Activated CD8-positive, alpha-beta T cell treated with anti-CD3 and anti-CD28 coated beads for 36 hours (primary cell): ENCODE measurements around the gene UBL4A. TPM values are rescaled to one million over a fixed set of nuclear protein-coding genes. Genes with fewer than 3 reads are reported as not detected.

Source experiments
- ATAC-seq: fragments of 200-7000 bp; cut with Tn5 transposase; one replicate; pipeline ENCODE4 v1.10.0; 2021; ENCODE audit warnings: mild to moderate bottlenecking, moderate library complexity
- CTCF ChIA-PET: fragments of 350-600 bp; sonication (Branson Sonifier 250); formaldehyde crosslinking; loops from one replicate; lab custom pipeline; 2021; ENCODE audit warnings: antibody characterized with exemption; lab: Charles Lee
- POLR2A ChIA-PET: fragments of 350-600 bp; sonication (Branson Sonifier 250); formaldehyde crosslinking; loops from one replicate; lab custom pipeline; 2021; ENCODE audit warnings: antibody characterized with exemption; lab: Charles Lee
- DNase-seq: peaks from one replicate; pipeline ENCODE4 v3.0.0-alpha.2; 2020
- H3K27ac Mint-ChIP-seq: one replicate; pipeline ENCODE4 v1.8.0; 2021; ENCODE audit warnings: mild to moderate bottlenecking, mixed read lengths
- H3K27me3 Mint-ChIP-seq: one replicate; pipeline ENCODE4 v1.8.0; 2021; ENCODE audit warnings: mixed read lengths
- H3K36me3 Mint-ChIP-seq: one replicate; pipeline ENCODE4 v1.8.0; 2021; ENCODE audit warnings: low read depth, mixed read lengths
- H3K4me1 Mint-ChIP-seq: one replicate; pipeline ENCODE4 v1.8.0; 2021; ENCODE audit warnings: low read depth, mixed read lengths
- H3K4me3 Mint-ChIP-seq: one replicate; pipeline ENCODE4 v1.8.0; 2021; ENCODE audit warnings: mild to moderate bottlenecking, moderate library complexity, mixed read lengths
- H3K9me3 Mint-ChIP-seq: one replicate; pipeline ENCODE4 v1.8.0; 2021; ENCODE audit warnings: mixed read lengths
- CTCF ChIP-seq: fragments of 200-600 bp; IDR thresholded peaks from one replicate; pipeline ENCODE4 v1.8.0; 2022; ENCODE audit warnings: antibody characterized with exemption, mild to moderate bottlenecking
- intact Hi-C: fragments of 100-400 bp; cut with micrococcal nuclease; formaldehyde crosslinking; loops from one replicate; pipeline ENCODE4 v1.10.0; 2022
- total RNA-seq, 2 experiments: library from RNA; stranded (reverse); gene quantifications; one replicate each; pipeline ENCODE4 v1.2.3, GENCODE V29; 2021

UBL4A gene
- total RNA-seq, 2 experiments from 2014 or later, result 46.5 to 47.6 TPM

- TF ChIP-seq CTCF, result no peak
- Mint-ChIP-seq H3K4me3 (peak overlapping the region; percentile 55), H3K4me1 (peaks cover 28% of the 10 kb centered on the region), H3K27ac (no peak overlapping the region), H3K27me3 (no peaks in the 10 kb centered on the region), H3K9me3 (no peaks in the 10 kb centered on the region), H3K36me3 (peaks cover 8% of the 10 kb centered on the region)
- intact Hi-C loops, result no loop called here
- ATAC-seq (no peak), DNase-seq (no peak)
- ChIA-PET CTCF (no interaction called here), POLR2A (interaction anchor here (0.6 to 1.9 kb wide), 4 partner anchors 16 to 66 kb away, joined by 3 to 6 read pairs (median 4); partner anchors contain the start of gene EMD)
These were observed 41.6 kb downstream of the UBL4A start for GRCh38 chrX:154444755-154445246.

- Mint-ChIP-seq H3K27ac (peak within 1 kb of the TSS; percentile 67), H3K9me3 (no peaks in the 10 kb centered on the region), H3K36me3 (peaks cover 7% of the 10 kb centered on the region), H3K4me1 (peaks cover 28% of the 10 kb centered on the region), H3K4me3 (peak within 1 kb of the TSS; percentile 69), H3K27me3 (no peaks in the 10 kb centered on the region)
- intact Hi-C loops, result no loop called here
- peak; percentile 77 for DNase-seq
- POLR2A ChIA-PET, result interaction anchor here (1.5 kb wide), 1 partner anchor 34 kb away, joined by 4 read pairs; no protein-coding TSS in a partner anchor
- CTCF ChIA-PET, result interaction anchor here (1.0 kb wide), 1 partner anchor 83 kb away, joined by 3 read pairs; no protein-coding TSS in a partner anchor
- TF ChIP-seq CTCF, result no peak
- ATAC-seq, result peak; percentile 85
These were observed 42.2 kb downstream of the UBL4A start, which contains the start of gene FAM50A for GRCh38 chrX:154443992-154444754. TSS of gene FAM50A (plus strand) at chrX:154444141. CDS start at chrX:154444236, 95 bp downstream.

- peaks cover 10% of the 10 kb centered on the region for H3K36me3 Mint-ChIP-seq
- H3K4me1 Mint-ChIP-seq, result peaks cover 31% of the 10 kb centered on the region
- TF ChIP-seq CTCF, result no peak
- peak overlapping the region; percentile 67 for H3K27ac Mint-ChIP-seq
- ChIA-PET CTCF (interaction anchor here (1.0 kb wide), 1 partner anchor 84 kb away, joined by 3 read pairs; no protein-coding TSS in a partner anchor), POLR2A (no interaction called here)
- no peaks in the 10 kb centered on the region for H3K27me3 Mint-ChIP-seq
- intact Hi-C loops, result no loop called here
- DNase-seq, result no peak
- peak overlapping the region; percentile 69 for H3K4me3 Mint-ChIP-seq
- ATAC-seq, result peak; percentile 16
- H3K9me3 Mint-ChIP-seq, result no peaks in the 10 kb centered on the region
These were observed 42.9 kb downstream of the UBL4A start for GRCh38 chrX:154443479-154443910.

- Mint-ChIP-seq H3K4me3 (no peak overlapping the region), H3K36me3 (peaks cover 10% of the 10 kb centered on the region), H3K27me3 (no peaks in the 10 kb centered on the region), H3K9me3 (no peaks in the 10 kb centered on the region), H3K27ac (no peak overlapping the region), H3K4me1 (peaks cover 35% of the 10 kb centered on the region)
- DNase-seq (no peak), ATAC-seq (no peak)
- CTCF ChIA-PET, result interaction anchor here (1.2 kb wide), 1 partner anchor 48 kb away, joined by 3 read pairs; the partner anchor contains the start of gene SLC10A3
- POLR2A ChIA-PET, result interaction anchor here (0.8 to 1.0 kb wide), 2 partner anchors 44 to 100 kb away, joined by 5 read pairs; partner anchors contain the start of gene UBL4A
- intact Hi-C loops, result no loop called here
- TF ChIP-seq CTCF, result no peak
These were observed 44.3 kb downstream of the UBL4A start for GRCh38 chrX:154441984-154442707.
